Breast epithelium (tissue), 4 donors: Measurements from ENCODE around the gene REG3G. TPM values are rescaled to one million over a fixed set of nuclear protein-coding genes. Genes with fewer than 3 reads are reported as not detected.

Experiments used
- DNase-seq, 2 donors: peaks; one replicate each; pipeline ENCODE4 v3.0.0-alpha.2; 2019; ENCODE audit warnings: low spot score in 2 of 2
- H3K27ac ChIP-seq, 2 donors: fragments of 200-600 bp; sonication (generic) in 1 of 2; one replicate each; pipeline ENCODE4 v1.5.1; 2016 to 2019; ENCODE audit warnings: mild to moderate bottlenecking in 1 of 2
- H3K27me3 ChIP-seq, 2 donors: fragments of 200-600 bp; sonication (generic) in 1 of 2; one replicate each; pipeline versions ENCODE4 v1.5.1 to v1.6.0; 2017 to 2019; ENCODE audit warnings: control low read depth in 1 of 2, mild to moderate bottlenecking in 1 of 2
- H3K36me3 ChIP-seq: fragments of 200-600 bp; one replicate; pipeline ENCODE4 v1.5.1; 2019
- H3K4me1 ChIP-seq, 2 donors: fragments of 200-600 bp; sonication (generic); one replicate each; pipeline ENCODE4 v1.5.1; 2016 to 2019; ENCODE audit warnings: control low read depth in 1 of 2
- H3K4me3 ChIP-seq, 3 donors: fragments of 200-600 bp; sonication (generic); 1 replicate in 2 of 3; 2 replicates in 1 of 3; pipeline ENCODE4 v1.5.1; 2016 to 2019; ENCODE audit warnings: mild to moderate bottlenecking in 3 of 3, moderate library complexity in 2 of 3
- H3K9me3 ChIP-seq, 2 donors: fragments of 200-600 bp; sonication (generic) in 1 of 2; one replicate each; pipeline ENCODE4 v1.5.1; 2016 to 2019; ENCODE audit warnings: control low read depth in 1 of 2
- CTCF ChIP-seq, 3 donors: fragments of 450-650 bp; IDR thresholded peaks; one replicate each; pipeline ENCODE4 v1.5.1; 2016 to 2017; ENCODE audit warnings: antibody characterized with exemption in 3 of 3, mild to moderate bottlenecking in 3 of 3, moderate library complexity in 3 of 3
- POLR2A ChIP-seq: fragments of 450-650 bp; IDR thresholded peaks from one replicate; pipeline ENCODE4 v1.6.1; 2016; ENCODE audit warnings: antibody characterized with exemption, mild to moderate bottlenecking, moderate library complexity
- POLR2AphosphoS5 ChIP-seq, 3 donors: sonication (generic); formaldehyde crosslinking; IDR thresholded peaks; one replicate each; pipeline ENCODE4 v1.6.1; 2017; ENCODE audit warnings: antibody characterized with exemption in 3 of 3
- intact Hi-C: fragments of 100-400 bp; cut with DNase I; formaldehyde crosslinking; loops from one replicate; pipeline ENCODE4 v1.15.1; 2023; ENCODE audit warnings: low total_unique reads
- total RNA-seq, 3 donors: library from RNA; depleted of rRNA; stranded (reverse); fragments of >200 nt; gene quantifications; one replicate each; pipeline ENCODE4 v1.1.0, GENCODE V29; 2016

REG3G gene
- total RNA-seq, 3 donors from 2014 or later = not detected

GRCh38 chr2:79000008-79000576 is 25.4 kb upstream of the REG3G start:
- TF ChIP-seq POLR2AphosphoS5 (IDR thresholded peaks at IDR 0.05) = no peak
- TF ChIP-seq CTCF (IDR thresholded peaks at IDR 0.05) = no peak
- TF ChIP-seq POLR2A = no peak
- Histone ChIP-seq H3K9me3 (no peaks in the 10 kb centered on the region), H3K4me3 (no peak overlapping the region), H3K36me3 (no peaks in the 10 kb centered on the region), H3K4me1 (no peaks in the 10 kb centered on the region), H3K27ac (no peak overlapping the region), H3K27me3 (no peaks in the 10 kb centered on the region)
- no peak for DNase-seq
- intact Hi-C loops = no loop called here

DNA sequence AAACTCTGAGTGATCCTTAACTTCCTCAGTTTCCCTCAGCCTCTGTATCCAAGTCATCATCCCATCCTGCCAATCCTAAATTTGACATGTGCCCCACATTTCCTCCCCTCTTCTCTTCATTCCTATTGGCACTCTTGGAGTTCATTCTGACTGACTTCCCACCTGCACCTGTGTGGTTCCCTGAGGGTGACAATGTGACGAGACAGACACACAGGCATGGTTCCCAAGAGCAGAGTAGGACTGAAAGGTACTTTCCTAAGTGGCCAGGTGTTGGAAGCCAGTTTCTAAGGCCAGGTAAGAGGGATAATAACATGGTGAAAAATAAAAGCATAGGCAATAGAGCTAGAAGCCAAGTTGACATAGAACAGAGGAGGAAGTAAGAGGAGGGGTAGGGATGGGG is 24.2 kb upstream of the REG3G start:
- no peak overlapping the region for H3K4me3 ChIP-seq
- H3K36me3 ChIP-seq = no peaks in the 10 kb centered on the region
- intact Hi-C loops = no loop called here
- H3K4me1 ChIP-seq = no peaks in the 10 kb centered on the region
- no peak for DNase-seq
- H3K27ac ChIP-seq = no peak overlapping the region
- no peaks in the 10 kb centered on the region for H3K27me3 ChIP-seq
- no peak for TF ChIP-seq POLR2AphosphoS5 (IDR thresholded peaks at IDR 0.05)
- no peaks in the 10 kb centered on the region for H3K9me3 ChIP-seq

DNA sequence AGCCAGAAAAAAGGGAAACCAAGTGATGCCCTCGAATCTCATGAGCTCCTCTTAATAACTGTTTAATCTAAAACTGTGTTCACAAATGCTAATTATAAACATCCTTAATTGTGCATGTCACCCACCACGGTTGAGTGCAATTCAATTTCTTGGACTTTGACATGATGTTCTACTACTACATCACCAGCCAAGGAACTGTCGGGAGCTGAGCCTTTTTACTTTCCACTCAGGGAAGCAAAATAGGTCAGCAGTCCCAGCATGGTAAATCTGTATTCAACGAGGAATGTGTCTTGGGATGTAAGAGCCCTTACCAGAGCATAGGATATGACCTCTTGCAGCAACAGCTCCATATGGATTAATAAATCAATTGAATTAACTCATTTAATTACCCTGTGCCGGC is 20.8 kb upstream of the REG3G start:
- no peak overlapping the region for H3K4me3 ChIP-seq
- intact Hi-C loops = no loop called here
- H3K36me3 ChIP-seq = no peaks in the 10 kb centered on the region
- no peak overlapping the region for H3K27ac ChIP-seq
- no peaks in the 10 kb centered on the region for H3K4me1 ChIP-seq
- TF ChIP-seq POLR2AphosphoS5 (IDR thresholded peaks at IDR 0.05) = no peak
- no peaks in the 10 kb centered on the region for H3K9me3 ChIP-seq
- no peak for DNase-seq
- H3K27me3 ChIP-seq = no peaks in the 10 kb centered on the region

- H3K4me1 ChIP-seq = no peaks in the 10 kb centered on the region
- no peaks in the 10 kb centered on the region for H3K27me3 ChIP-seq
- H3K4me3 ChIP-seq = no peak overlapping the region
- H3K36me3 ChIP-seq = no peaks in the 10 kb centered on the region
- intact Hi-C loops = no loop called here
- no peaks in the 10 kb centered on the region for H3K9me3 ChIP-seq
- TF ChIP-seq POLR2AphosphoS5 (IDR thresholded peaks at IDR 0.05) = no peak
- TF ChIP-seq POLR2A = no peak
- TF ChIP-seq CTCF (IDR thresholded peaks at IDR 0.05) = no peak
- H3K27ac ChIP-seq = no peak overlapping the region
- DNase-seq = no peak
Observed at GRCh38 chr2:79005216-79005615, 20.3 kb upstream of the REG3G start.

DNA sequence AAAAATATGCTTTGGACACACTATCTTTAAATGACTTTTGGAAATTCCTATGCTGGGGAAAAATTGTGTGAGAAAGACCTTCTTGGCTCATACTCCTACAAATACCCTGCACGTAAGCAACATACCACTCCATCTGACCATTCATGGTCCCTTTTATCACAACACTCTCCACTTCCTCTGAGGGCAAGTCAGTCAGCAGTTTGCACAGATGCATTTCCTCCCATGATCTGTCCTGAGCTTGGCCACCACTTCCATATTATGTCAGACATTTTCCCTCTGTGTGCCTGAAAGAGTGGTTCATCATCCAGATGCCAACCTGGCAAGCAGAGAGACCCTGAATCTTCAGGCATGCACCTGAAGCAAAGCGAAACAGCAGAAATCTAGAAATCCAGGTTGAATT is 16.1 kb upstream of the REG3G start:
- Histone ChIP-seq H3K4me1 (no peaks in the 10 kb centered on the region), H3K4me3 (no peak overlapping the region), H3K9me3 (no peaks in the 10 kb centered on the region), H3K27ac (no peak overlapping the region), H3K36me3 (no peaks in the 10 kb centered on the region), H3K27me3 (no peaks in the 10 kb centered on the region)
- TF ChIP-seq POLR2A = no peak
- intact Hi-C loops = no loop called here
- DNase-seq = no peak

DNA sequence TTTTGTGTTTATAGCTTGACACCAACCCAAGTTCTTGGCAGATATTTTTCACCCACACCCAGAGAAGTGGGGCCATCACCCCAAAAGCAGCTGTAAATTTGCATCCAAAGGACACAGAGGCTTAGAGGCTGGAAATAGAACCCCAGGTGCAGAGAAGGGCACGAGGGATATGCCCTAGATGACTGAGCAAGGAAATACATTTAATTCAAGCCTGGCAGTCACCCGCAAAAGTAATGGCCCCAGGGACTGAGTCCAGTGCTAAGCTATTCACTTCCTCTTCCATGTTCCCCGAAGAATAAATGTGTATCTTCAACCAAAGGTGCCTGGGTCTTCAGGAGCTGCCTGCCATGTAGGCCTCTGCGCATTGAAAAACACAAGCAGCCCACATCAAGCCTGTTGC is 14.0 kb upstream of the REG3G start:
- no peak overlapping the region for H3K27ac ChIP-seq
- TF ChIP-seq POLR2AphosphoS5 (IDR thresholded peaks at IDR 0.05) (no peak), POLR2A (no peak), CTCF (IDR thresholded peaks at IDR 0.05) (no peak)
- H3K4me1 ChIP-seq = no peaks in the 10 kb centered on the region
- H3K4me3 ChIP-seq = no peak overlapping the region
- H3K27me3 ChIP-seq = no peaks in the 10 kb centered on the region
- no peak for DNase-seq
- H3K36me3 ChIP-seq = no peaks in the 10 kb centered on the region
- H3K9me3 ChIP-seq = no peaks in the 10 kb centered on the region
- intact Hi-C loops = no loop called here

- H3K9me3 ChIP-seq = no peaks in the 10 kb centered on the region
- H3K27ac ChIP-seq = no peak overlapping the region
- H3K27me3 ChIP-seq = no peaks in the 10 kb centered on the region
- no peaks in the 10 kb centered on the region for H3K4me1 ChIP-seq
- H3K4me3 ChIP-seq = no peak overlapping the region
- H3K36me3 ChIP-seq = no peaks in the 10 kb centered on the region
- intact Hi-C loops = no loop called here
- TF ChIP-seq CTCF (IDR thresholded peaks at IDR 0.05) = no peak
- TF ChIP-seq POLR2AphosphoS5 (IDR thresholded peaks at IDR 0.05) = no peak
- no peak for TF ChIP-seq POLR2A
- DNase-seq = no peak
Observed at GRCh38 chr2:79013629-79014028, 11.9 kb upstream of the REG3G start.
